Activated CD8-positive, alpha-beta T cell treated with anti-CD3 and anti-CD28 coated beads for 36 hours (primary cell): ENCODE measurements around the gene DAZAP1. TPM values are rescaled to one million over a fixed set of nuclear protein-coding genes. Genes with fewer than 3 reads are reported as not detected.

Source experiments
- ATAC-seq: fragments of 200-7000 bp; cut with Tn5 transposase; one replicate; pipeline ENCODE4 v1.10.0; 2021; ENCODE audit warnings: mild to moderate bottlenecking, moderate library complexity
- CTCF ChIA-PET: fragments of 350-600 bp; sonication (Branson Sonifier 250); formaldehyde crosslinking; loops from one replicate; lab custom pipeline; 2021; ENCODE audit warnings: antibody characterized with exemption; lab: Charles Lee
- POLR2A ChIA-PET: fragments of 350-600 bp; sonication (Branson Sonifier 250); formaldehyde crosslinking; loops from one replicate; lab custom pipeline; 2021; ENCODE audit warnings: antibody characterized with exemption; lab: Charles Lee
- DNase-seq: peaks from one replicate; pipeline ENCODE4 v3.0.0-alpha.2; 2020
- H3K27ac Mint-ChIP-seq: one replicate; pipeline ENCODE4 v1.8.0; 2021; ENCODE audit warnings: mild to moderate bottlenecking, mixed read lengths
- H3K27me3 Mint-ChIP-seq: one replicate; pipeline ENCODE4 v1.8.0; 2021; ENCODE audit warnings: mixed read lengths
- H3K36me3 Mint-ChIP-seq: one replicate; pipeline ENCODE4 v1.8.0; 2021; ENCODE audit warnings: low read depth, mixed read lengths
- H3K4me1 Mint-ChIP-seq: one replicate; pipeline ENCODE4 v1.8.0; 2021; ENCODE audit warnings: low read depth, mixed read lengths
- H3K4me3 Mint-ChIP-seq: one replicate; pipeline ENCODE4 v1.8.0; 2021; ENCODE audit warnings: mild to moderate bottlenecking, moderate library complexity, mixed read lengths
- H3K9me3 Mint-ChIP-seq: one replicate; pipeline ENCODE4 v1.8.0; 2021; ENCODE audit warnings: mixed read lengths
- intact Hi-C: fragments of 100-400 bp; cut with micrococcal nuclease; formaldehyde crosslinking; loops from one replicate; pipeline ENCODE4 v1.10.0; 2022
- total RNA-seq, 2 experiments: library from RNA; stranded (reverse); gene quantifications; one replicate each; pipeline ENCODE4 v1.2.3, GENCODE V29; 2021
- TF ChIP-seq, protein P1 (sequence below): fragments of 200-600 bp; IDR thresholded peaks from one replicate; pipeline ENCODE4 v1.8.0; 2022; ENCODE audit warnings: antibody characterized with exemption, mild to moderate bottlenecking

The DAZAP1 gene
- total RNA-seq, 2 experiments from 2014 or later = 263 to 283 TPM

DNA sequence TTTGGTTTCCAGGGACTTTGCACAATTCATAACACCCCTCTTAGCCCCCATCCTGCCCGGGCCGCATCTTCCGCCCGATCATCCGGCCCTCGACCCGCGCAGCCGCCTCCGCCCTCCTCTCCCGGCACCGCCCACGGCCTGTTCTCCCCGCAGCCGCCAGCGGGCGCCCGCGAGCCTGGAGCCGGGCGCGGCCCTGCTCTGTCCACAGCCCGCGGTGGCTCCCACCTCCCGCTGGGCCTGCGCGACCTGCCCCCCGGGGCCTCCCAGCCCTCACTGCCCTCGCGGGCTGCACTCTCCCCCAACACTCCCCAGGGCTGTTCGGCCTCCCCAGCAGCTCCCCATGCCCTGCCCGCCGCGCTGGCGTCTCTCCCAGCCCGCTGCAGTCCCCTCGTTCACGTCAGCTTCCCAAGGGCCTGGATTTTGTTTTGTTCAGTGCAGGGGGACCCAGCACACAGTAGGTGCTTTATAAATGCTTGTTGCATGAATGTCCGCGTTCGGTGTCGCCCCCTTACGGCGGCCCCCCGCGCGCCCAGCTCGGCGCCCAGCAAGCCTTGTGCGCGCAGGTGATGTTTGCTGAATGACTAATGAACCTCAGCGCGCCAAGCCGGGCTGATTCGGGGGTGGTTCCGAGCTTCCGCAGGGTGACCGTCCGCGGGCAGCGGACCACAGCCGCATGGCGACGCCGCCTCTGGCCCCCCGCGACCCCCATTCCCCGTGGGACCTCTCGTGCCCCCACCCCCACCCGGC is 38.0 kb downstream of the DAZAP1 start:
- H3K27ac Mint-ChIP-seq = no peak overlapping the region
- no peaks in the 10 kb centered on the region for H3K9me3 Mint-ChIP-seq
- peak overlapping the region; percentile 60 for H3K4me3 Mint-ChIP-seq
- peaks cover 25% of the 10 kb centered on the region for H3K36me3 Mint-ChIP-seq
- ChIA-PET POLR2A (interaction anchor here (0.7 to 2.4 kb wide), 6 partner anchors 8 to 45 kb away, joined by 3 to 5 read pairs (median 4); partner anchors contain the start of gene REEP6), CTCF (interaction anchor here (0.7 to 2.8 kb wide), 16 partner anchors 8 to 201 kb away, joined by 3 to 13 read pairs (median 4); no protein-coding TSS in a partner anchor)
- DNase-seq (peak; percentile 84), ATAC-seq (peak; percentile 89)
- intact Hi-C loops = no loop called here
- peaks cover 30% of the 10 kb centered on the region for H3K27me3 Mint-ChIP-seq
- peaks cover 29% of the 10 kb centered on the region for H3K4me1 Mint-ChIP-seq
- TF ChIP-seq, protein P1, sequence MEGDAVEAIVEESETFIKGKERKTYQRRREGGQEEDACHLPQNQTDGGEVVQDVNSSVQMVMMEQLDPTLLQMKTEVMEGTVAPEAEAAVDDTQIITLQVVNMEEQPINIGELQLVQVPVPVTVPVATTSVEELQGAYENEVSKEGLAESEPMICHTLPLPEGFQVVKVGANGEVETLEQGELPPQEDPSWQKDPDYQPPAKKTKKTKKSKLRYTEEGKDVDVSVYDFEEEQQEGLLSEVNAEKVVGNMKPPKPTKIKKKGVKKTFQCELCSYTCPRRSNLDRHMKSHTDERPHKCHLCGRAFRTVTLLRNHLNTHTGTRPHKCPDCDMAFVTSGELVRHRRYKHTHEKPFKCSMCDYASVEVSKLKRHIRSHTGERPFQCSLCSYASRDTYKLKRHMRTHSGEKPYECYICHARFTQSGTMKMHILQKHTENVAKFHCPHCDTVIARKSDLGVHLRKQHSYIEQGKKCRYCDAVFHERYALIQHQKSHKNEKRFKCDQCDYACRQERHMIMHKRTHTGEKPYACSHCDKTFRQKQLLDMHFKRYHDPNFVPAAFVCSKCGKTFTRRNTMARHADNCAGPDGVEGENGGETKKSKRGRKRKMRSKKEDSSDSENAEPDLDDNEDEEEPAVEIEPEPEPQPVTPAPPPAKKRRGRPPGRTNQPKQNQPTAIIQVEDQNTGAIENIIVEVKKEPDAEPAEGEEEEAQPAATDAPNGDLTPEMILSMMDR = peak; percentile 99

DNA sequence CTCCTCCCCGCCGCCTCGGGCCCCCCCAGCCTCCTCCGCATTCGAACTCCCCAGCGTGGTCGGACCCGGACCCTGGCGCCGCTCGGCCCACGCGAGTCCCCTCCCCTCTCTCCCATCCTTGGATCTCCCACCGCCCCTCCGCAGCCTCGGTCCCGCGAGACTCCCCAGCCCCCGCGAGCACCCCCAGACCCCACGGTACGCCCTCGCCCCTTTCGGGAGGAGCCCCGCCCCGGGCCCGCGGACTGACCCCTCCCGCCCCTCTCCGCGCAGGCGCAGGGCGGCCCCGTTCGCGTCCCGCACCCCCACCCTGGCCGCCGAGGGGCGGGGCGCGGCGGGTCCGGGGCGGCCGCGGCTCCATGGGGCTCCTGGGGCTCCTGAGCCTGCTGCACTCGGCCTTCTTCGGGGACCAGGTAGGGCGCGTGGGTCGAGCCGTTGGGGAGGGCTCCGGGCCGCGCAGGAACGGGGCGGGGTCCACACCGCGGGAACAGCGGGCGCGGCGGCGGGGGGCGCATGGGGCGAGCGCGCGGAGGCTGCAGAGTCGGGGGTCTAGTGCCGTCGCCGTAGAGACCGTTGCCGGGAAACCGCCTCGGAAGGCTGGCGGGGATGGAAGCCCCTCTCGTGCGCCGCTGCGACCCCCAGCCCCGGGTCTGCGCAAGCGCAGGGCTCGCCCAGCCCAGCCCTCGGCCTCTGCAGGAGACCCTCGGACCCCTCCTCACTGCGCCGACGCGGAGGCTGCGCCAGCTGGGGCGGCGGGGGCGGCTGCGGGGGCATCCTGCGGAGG is 38.7 kb downstream of the DAZAP1 start:
- ATAC-seq (no peak), DNase-seq (no peak)
- TF ChIP-seq, protein P1 = no peak
- Mint-ChIP-seq H3K27me3 (peaks cover 37% of the 10 kb centered on the region), H3K4me3 (no peak overlapping the region), H3K36me3 (peaks cover 17% of the 10 kb centered on the region), H3K4me1 (peaks cover 24% of the 10 kb centered on the region), H3K27ac (no peak overlapping the region), H3K9me3 (no peaks in the 10 kb centered on the region)
- intact Hi-C loops = no loop called here
- POLR2A ChIA-PET = interaction anchor here (0.9 to 2.4 kb wide), 3 partner anchors 10 to 45 kb away, joined by 3 to 5 read pairs (median 4); partner anchors contain the start of gene REEP6
- CTCF ChIA-PET = interaction anchor here (0.7 to 2.8 kb wide), 10 partner anchors 7 to 172 kb away, joined by 3 to 13 read pairs (median 4); no protein-coding TSS in a partner anchor

DNA sequence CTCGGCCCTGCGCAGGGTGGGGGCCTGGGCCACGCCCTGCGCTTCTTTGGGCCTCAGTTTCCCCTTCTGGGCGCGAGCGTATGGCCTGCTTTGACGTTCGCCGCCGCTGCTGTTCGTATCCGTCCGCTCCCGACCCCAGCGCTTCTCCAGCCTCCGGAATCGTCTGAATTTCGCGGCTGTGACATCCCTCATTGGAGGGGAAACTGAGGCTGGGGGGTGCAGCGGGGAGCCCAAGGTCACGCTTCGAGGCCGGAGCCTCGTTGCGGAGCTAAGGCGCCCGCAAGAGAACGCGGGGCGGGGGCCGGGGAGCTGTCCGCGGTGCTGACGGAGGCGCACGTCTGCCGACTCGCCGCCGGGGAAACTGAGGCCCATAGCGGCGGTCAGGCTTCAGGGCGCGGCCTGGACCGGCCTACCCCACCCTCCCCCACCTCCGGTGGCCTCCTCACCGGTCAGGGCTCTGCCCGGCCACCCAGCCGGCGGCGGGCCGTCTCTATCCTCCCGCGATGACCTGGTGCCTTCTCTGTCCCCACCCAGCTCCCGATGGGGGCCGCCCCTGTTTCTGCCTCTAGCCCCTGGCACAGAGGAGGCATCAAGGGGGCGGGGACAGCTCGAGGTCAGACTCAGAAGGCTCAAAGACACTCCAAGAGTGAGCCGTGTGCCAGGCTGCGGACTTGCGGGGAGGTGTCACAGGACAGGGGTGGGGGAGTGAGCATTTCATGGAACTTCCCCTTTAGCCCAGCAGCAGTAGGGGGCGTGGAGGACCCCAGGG is 39.5 kb downstream of the DAZAP1 start:
- intact Hi-C loops = no loop called here
- H3K27me3 Mint-ChIP-seq = peaks cover 43% of the 10 kb centered on the region
- peaks cover 21% of the 10 kb centered on the region for H3K4me1 Mint-ChIP-seq
- no peak overlapping the region for H3K27ac Mint-ChIP-seq
- DNase-seq (no peak), ATAC-seq (no peak)
- H3K36me3 Mint-ChIP-seq = peaks cover 9% of the 10 kb centered on the region
- POLR2A ChIA-PET = interaction anchor here (0.9 to 2.4 kb wide), 2 partner anchors 9 to 33 kb away, joined by 4 to 5 read pairs; no protein-coding TSS in a partner anchor
- CTCF ChIA-PET = interaction anchor here (1.0 to 1.2 kb wide), 3 partner anchors 9 to 16 kb away, joined by 3 read pairs; no protein-coding TSS in a partner anchor
- TF ChIP-seq, protein P1 = no peak
- no peak overlapping the region for H3K4me3 Mint-ChIP-seq
- no peaks in the 10 kb centered on the region for H3K9me3 Mint-ChIP-seq

DNA sequence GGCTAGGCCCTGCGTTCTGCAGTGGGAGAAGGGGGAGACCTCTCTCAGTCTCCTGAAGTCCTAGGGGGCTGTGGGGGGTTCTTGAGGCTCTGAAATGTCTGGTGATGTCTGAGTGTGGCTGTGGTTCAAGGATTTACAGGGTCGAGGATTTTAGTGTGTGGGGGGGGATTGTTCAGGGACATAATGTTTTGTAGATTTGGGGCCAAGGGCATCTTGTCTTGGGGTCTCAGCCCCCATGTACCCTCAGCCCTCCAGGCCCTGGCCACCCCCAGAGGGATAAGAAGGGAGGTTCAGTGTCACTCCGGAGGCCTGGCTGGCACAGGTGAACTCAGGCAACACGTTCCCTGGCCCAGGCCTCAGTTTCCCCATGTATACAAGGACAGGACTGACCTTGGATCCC is 40.1 kb downstream of the DAZAP1 start:
- ChIA-PET POLR2A (interaction anchor here (0.9 to 2.4 kb wide), 2 partner anchors 8 to 34 kb away, joined by 4 to 5 read pairs; no protein-coding TSS in a partner anchor), CTCF (interaction anchor here (1.1 to 1.2 kb wide), 2 partner anchors 8 to 10 kb away, joined by 3 read pairs; no protein-coding TSS in a partner anchor)
- intact Hi-C loops = no loop called here
- ATAC-seq (no peak), DNase-seq (no peak)
- Mint-ChIP-seq H3K4me1 (peaks cover 21% of the 10 kb centered on the region), H3K27me3 (peaks cover 46% of the 10 kb centered on the region), H3K9me3 (no peaks in the 10 kb centered on the region), H3K4me3 (no peak overlapping the region), H3K27ac (no peak overlapping the region), H3K36me3 (peaks cover 3% of the 10 kb centered on the region)
- TF ChIP-seq, protein P1 = no peak
